Left hindlimb (tissue), 1 donor: ENCODE measurements around the gene TMEM131L.
"Not testable (repeated sequence)": the region's sequence is repeated elsewhere in the genome, so short reads cannot be mapped to it uniquely, and the experiment has no call there.

Experiments used
- DNase-seq: peaks from one replicate; pipeline ENCODE4 v3.0.0-alpha.2; 2018

The TMEM131L gene

GRCh38 chr4:153549405-153549804 lies 83.2 kb downstream of the TMEM131L start:
- DNase-seq: no peak

DNA sequence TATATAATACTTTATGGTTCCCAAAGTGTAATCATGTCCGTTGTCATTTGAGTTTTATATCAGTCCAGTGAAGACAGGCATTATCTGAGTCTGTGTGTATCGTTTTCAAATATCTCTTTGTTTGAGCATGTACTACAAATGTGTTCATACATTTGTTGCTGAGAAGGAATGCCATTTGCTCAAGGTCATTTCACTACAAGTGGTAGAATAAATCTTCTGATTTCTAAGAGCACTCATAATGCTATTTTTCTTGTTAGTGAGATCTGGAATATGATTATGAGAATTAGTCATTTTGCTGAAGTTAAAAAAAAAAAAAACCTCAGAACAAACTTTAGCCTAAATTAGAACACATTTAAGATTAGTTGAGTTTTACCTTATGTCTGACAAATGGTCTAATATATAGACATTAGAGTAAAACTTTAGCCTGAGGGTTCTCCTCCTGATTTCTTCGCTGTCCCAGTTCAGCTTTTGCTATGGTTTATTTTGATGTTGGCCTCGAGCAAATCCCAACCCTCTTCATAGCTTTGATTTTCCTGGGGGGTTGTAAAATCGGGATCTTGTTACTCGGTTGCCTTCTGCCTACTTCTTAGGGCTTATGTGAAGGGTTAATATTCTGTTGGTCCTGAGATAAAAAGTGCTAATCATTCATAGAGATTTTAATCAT lies 87.1 kb downstream of the TMEM131L start:
- no peak for DNase-seq

DNA sequence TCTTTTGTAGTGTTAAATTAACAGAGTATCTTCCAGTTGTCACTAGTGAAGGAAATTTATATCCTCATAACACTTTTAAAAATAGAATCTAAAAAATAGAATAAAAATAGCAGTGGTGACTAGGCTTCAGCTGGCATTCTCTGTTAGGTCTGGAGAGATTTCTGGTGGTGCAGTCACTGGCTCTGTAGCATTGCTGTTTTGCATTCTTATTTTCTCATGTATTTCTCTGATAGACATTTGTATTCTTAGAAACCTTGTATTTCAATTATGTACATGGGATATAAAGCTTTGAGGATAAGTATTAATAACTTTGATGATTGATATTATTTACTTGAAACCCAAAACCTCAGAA lies 87.6 kb downstream of the TMEM131L start:
- DNase-seq: no peak

- peak; percentile 90 for DNase-seq
Observed at GRCh38 chr4:153555730-153556434, 89.7 kb downstream of the TMEM131L start.

DNA sequence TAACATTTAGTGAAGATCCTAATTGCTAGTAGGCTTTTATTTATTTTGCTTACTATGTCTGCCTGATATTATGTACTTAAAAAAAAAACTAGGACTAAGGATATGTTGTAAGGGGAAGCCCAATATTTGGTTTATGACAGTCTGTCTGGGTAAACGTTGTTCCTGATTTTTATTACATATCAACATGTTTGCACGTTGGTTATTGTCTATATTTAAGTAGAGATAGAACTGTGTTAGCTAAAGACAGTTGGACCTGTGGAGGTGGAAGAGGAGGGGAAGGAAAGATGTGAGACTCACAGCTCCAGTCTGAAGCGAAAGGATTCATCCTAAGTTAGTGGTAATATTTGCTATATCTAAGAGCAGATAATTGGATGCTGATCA lies 90.3 kb downstream of the TMEM131L start:
- DNase-seq: no peak

DNA sequence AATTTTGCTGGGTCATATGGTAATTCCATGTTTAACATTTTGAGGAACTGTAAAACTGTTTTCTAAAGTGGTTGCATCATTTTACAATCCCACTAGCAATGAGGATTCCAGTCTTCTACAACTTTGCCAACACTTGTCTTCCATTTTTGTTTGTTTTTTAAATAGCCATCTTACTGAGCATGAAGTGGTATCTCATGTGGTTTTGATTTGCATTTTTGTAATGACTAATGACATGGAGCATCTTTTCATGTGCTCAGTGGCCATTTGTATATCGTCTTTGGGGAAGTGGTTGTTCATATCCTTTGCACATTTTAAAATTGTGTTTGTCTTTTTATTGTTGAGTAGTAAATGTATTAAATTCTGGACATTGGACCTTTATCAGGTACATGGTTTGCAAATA lies 94.7 kb downstream of the TMEM131L start:
- DNase-seq: no peak

- DNase-seq: no peak
Observed at GRCh38 chr4:153564630-153565525, 98.7 kb downstream of the TMEM131L start.

GRCh38 chr4:153566631-153567150 lies 100.5 kb downstream of the TMEM131L start:
- no peak for DNase-seq

GRCh38 chr4:153567660-153568059 lies 101.5 kb downstream of the TMEM131L start:
- not testable (repeated sequence) for DNase-seq

GRCh38 chr4:153570228-153570973 lies 104.2 kb downstream of the TMEM131L start:
- no peak for DNase-seq

DNA sequence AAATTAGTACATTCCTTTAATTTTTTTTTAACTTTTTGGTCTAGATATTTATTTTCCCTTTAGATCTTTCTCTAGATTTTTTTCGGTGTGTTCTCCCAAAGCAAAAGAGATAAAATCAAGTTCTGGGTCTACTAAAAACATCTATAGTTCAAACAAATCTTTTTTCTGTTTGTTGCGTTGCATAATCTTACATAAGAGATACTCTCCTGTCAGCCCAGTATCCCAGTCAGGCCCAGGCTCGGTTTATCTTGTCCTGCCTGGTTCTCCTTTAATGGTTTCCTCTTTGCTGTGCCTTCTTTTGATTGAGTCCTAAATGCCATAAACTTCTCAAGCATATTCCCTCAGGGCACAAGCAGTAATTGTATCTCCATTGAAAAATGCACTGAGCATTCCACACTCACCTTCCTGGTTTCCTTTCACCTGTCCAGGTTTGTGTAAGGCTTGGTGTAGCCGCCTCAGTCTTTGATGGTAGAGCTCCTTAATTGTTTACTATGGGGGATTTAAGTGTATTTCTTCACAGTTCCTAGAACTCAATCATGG lies 104.9 kb downstream of the TMEM131L start:
- DNase-seq: no peak

DNA sequence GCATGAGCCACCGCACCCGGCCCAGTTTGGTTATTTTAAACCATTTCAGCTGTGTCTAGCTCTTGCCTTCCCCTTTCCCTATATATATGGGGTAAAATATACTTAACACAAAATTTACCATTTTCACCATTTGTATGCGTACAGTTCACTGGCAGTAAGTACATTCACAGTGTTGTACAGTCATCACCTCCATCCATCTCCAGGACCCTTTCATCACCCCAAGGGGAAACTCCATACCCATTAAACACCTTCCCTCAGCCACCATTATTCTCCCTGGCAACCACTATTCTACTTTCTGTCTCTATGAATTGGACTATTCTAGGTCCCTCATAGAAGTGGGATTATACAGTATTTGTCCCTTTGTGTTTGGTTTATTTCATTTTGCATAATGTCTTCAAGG lies 106.4 kb downstream of the TMEM131L start:
- no peak for DNase-seq

- DNase-seq: no peak
Observed at GRCh38 chr4:153573221-153573620, 107.1 kb downstream of the TMEM131L start.

GRCh38 chr4:153573881-153574802 lies 108.0 kb downstream of the TMEM131L start:
- DNase-seq: peak; percentile 85

DNA sequence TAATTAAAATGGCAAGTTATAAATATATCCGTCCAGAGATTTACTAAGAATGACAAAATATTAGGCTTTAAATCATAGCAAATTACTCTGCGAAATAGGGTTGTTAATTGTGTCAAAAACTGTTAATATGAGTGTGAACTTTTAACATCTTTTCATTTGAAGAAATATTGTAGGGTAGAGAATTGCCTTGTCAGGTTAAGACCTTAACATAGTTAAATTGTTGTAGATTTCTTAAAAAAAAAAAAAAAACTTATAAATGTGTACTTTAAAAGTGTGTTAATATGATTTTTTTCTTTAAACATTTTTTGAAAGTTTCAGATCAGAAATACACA lies 110.2 kb downstream of the TMEM131L start:
- DNase-seq: no peak

GRCh38 chr4:153577053-153577452 lies 110.9 kb downstream of the TMEM131L start:
- DNase-seq: no peak

- no peak for DNase-seq
Observed at GRCh38 chr4:153579410-153579809, 113.2 kb downstream of the TMEM131L start.

DNA sequence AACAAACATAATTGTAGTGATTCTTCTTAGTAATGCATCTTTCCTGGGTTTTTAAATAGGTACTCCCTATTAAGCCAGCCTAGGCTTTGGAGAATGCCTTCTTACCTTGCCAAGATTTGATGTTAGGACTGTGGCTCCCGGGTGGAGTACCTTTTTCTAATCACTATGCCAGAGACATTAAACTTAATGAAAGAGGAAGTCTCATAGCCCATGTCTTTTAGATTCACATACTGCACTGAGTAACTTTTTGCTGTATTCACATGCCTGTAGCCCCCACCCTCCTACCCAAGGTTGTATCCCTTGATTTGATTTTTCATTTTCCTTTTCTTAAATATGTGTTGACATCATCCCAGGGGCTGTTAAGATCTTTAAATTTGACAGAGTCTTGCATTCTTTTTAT lies 113.7 kb downstream of the TMEM131L start:
- no peak for DNase-seq

GRCh38 chr4:153582954-153583702 lies 117.0 kb downstream of the TMEM131L start:
- no peak for DNase-seq

- DNase-seq: no peak
Observed at GRCh38 chr4:153585026-153585425, 118.9 kb downstream of the TMEM131L start.
